ENCODE data around the gene TMSB4X. TPM values are rescaled to one million over a fixed set of nuclear protein-coding genes. Genes with fewer than 3 reads are reported as not detected.

The TMSB4X gene
- total RNA-seq, 1 experiment from 2014 or later: 1,095 TPM

DNA sequence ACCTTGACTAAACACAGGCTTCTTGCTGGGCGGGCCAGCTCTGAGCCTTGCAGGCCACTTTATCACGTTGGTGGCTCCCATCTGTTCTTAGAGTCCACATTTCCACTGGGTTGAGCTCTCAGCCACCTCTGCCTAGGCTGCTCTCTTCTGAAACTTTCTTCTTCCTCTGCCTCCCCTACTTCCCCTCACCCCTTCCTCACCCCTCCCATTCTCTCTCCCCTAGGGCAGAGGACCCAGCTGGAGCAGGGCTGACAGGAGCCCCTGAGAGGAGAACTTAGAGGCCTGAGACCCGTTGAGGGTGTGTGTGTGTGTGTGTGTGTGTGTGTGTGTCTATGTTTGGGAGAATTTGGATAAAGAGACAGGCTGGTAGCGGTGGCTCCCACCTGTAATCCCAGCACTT, 19.9 kb upstream of the TMSB4X start:
- BruUV-seq (replicated peaks): no TSS peak
- Mint-ChIP-seq H3K36me3 (ENCODE audit: insufficient read depth, unreplicated experiment) (no peaks in the 10 kb centered on the region), H3K27ac (ENCODE audit: unreplicated experiment) (no peak overlapping the region), H3K4me3 (ENCODE audit: unreplicated experiment) (no peak overlapping the region), H3K4me1 (ENCODE audit: low read depth, unreplicated experiment) (no peaks in the 10 kb centered on the region), H3K9me3 (ENCODE audit: unreplicated experiment) (no peaks in the 10 kb centered on the region), H3K27me3 (ENCODE audit: insufficient read depth, unreplicated experiment) (no peaks in the 10 kb centered on the region)
- H3K9me3 ChIP-seq: no peaks in the 10 kb centered on the region
- intact Hi-C loops (cut with micrococcal nuclease; ENCODE audit: unreplicated experiment): no loop called here
- 0 out of 2 replicates have a peak, but pooled peaks cover 6% of the 10 kb centered on the region for H3K4me1 ChIP-seq
- TF ChIP-seq, protein P1, sequence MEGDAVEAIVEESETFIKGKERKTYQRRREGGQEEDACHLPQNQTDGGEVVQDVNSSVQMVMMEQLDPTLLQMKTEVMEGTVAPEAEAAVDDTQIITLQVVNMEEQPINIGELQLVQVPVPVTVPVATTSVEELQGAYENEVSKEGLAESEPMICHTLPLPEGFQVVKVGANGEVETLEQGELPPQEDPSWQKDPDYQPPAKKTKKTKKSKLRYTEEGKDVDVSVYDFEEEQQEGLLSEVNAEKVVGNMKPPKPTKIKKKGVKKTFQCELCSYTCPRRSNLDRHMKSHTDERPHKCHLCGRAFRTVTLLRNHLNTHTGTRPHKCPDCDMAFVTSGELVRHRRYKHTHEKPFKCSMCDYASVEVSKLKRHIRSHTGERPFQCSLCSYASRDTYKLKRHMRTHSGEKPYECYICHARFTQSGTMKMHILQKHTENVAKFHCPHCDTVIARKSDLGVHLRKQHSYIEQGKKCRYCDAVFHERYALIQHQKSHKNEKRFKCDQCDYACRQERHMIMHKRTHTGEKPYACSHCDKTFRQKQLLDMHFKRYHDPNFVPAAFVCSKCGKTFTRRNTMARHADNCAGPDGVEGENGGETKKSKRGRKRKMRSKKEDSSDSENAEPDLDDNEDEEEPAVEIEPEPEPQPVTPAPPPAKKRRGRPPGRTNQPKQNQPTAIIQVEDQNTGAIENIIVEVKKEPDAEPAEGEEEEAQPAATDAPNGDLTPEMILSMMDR (IDR thresholded peaks at IDR 0.05; ENCODE audit: insufficient read depth in 1 of 2, low read depth in 1 of 2, low read length in 1 of 2, severe bottlenecking in 1 of 2, unreplicated experiment in 1 of 2): no peak
- H3K27me3 ChIP-seq (replicated peaks; ENCODE audit: control insufficient read depth, insufficient read depth, low read length): no peaks in the 10 kb centered on the region
- POLR2A ChIA-PET: no interaction called here
- H3K4me3 ChIP-seq (ENCODE audit: low read depth, low read length): no peak overlapping the region
- H3K36me3 ChIP-seq (ENCODE audit: control insufficient read depth, insufficient read depth, low read length): no peaks in the 10 kb centered on the region
- no peak for DNase-seq
- CTCF ChIA-PET: no interaction called here

DNA sequence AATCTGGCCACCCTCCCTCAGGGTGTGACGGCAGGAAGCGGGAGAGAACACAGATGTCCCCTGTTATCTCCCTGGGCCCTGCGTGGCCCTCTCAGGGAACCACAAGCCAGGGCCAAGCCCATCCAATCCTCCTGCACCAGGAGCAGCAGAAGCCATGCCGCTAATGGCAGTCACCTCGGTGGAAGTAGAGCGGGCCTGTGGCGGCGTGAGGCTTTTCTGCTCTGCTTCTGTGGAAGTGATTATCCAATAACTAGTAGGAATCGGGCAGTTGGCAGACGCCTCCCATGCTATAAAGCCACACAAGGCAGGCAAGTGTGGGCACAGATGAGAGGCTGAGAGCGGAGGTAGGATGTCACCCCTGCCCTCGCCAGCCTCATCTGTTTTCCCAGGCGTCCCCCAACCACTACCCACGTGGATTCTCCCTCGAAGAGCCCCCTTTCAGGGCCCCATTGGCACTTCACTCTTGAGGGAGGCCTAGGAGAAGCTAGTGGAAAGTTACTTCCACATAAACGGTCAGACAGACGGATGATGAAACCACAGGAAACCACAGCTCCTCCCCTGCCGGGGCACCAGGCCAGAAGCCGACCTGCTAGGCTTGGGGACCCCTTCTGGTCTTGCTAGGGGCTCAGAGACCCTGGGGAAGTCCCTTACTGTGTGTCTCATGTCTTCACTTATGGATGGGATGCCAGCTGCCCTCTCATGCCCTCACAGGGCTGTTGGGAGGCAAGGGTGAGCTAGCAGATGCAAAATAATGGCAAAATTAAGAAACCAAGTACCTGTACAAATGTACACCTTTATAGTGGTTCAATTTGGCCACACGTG, 18.8 kb upstream of the TMSB4X start:
- CTCF ChIA-PET: no interaction called here
- peak in 1 of 2 experiments; percentile 41 for DNase-seq
- no peaks in the 10 kb centered on the region for H3K36me3 Mint-ChIP-seq (ENCODE audit: insufficient read depth, unreplicated experiment)
- POLR2A ChIA-PET: no interaction called here
- Histone ChIP-seq H3K27me3 (replicated peaks; ENCODE audit: control insufficient read depth, insufficient read depth, low read length) (no peaks in the 10 kb centered on the region), H3K36me3 (ENCODE audit: control insufficient read depth, insufficient read depth, low read length) (no peaks in the 10 kb centered on the region), H3K9me3 (no peaks in the 10 kb centered on the region), H3K4me3 (ENCODE audit: low read depth, low read length) (no peak overlapping the region), H3K4me1 (0 out of 2 replicates have a peak, but pooled peaks cover 6% of the 10 kb centered on the region)
- no peak overlapping the region for H3K4me3 Mint-ChIP-seq (ENCODE audit: unreplicated experiment)
- no TSS peak for BruUV-seq (replicated peaks)
- no peaks in the 10 kb centered on the region for H3K9me3 Mint-ChIP-seq (ENCODE audit: unreplicated experiment)
- TF ChIP-seq, protein P1 (IDR thresholded peaks at IDR 0.05; ENCODE audit: insufficient read depth in 1 of 2, low read depth in 1 of 2, low read length in 1 of 2, severe bottlenecking in 1 of 2, unreplicated experiment in 1 of 2): no peak
- H3K4me1 Mint-ChIP-seq (ENCODE audit: low read depth, unreplicated experiment): no peaks in the 10 kb centered on the region
- intact Hi-C loops (cut with micrococcal nuclease; ENCODE audit: unreplicated experiment): no loop called here
- H3K27ac Mint-ChIP-seq (ENCODE audit: unreplicated experiment): peak overlapping the region; percentile 53
- no peaks in the 10 kb centered on the region for H3K27me3 Mint-ChIP-seq (ENCODE audit: insufficient read depth, unreplicated experiment)

DNA sequence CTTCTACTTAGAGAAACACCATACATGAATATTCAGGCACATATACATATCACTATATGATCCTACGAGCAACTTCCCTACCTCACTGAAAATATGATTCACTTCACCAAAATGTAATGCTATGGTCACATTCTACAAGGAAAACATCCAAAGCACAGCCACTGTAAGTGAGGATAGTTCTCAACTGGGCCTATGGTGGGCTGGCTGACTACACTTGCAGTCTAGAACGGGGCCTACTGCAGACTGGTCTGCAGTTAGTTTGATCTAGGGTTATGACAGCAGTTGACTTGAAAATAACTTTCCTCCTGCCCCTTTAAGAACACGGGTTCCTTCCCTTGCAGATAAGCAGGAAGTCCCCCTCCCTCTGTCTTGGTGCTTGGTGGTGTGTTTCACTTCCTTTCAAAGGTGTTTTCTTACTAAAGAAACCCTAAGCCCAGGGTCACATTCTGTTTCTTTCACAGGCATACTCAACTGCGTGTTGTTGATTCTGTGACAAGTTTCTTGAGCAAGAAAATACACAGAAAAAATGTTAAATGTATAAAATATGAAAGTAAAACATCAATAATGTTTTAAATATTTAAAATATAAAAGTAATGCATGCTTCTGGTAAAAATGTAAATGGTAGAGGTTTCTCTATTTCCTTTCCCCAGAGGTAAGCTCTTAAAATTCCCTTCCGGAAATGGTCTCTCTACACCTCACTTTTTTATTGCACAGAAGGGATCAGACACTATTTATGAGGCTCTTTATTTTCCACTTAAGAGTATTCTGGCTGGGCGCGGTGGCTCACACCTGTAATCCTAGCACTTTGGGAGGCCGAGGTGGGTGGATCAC, 18.0 kb upstream of the TMSB4X start:
- no peak for DNase-seq

More for the DNA sequence above, 18.0 kb upstream of the TMSB4X start:
- Histone ChIP-seq H3K4me1 (0 out of 2 replicates have a peak, but pooled peaks cover 6% of the 10 kb centered on the region), H3K27me3 (replicated peaks; ENCODE audit: control insufficient read depth, insufficient read depth, low read length) (no peaks in the 10 kb centered on the region), H3K4me3 (ENCODE audit: low read depth, low read length) (no peak overlapping the region), H3K9me3 (no peaks in the 10 kb centered on the region), H3K36me3 (ENCODE audit: control insufficient read depth, insufficient read depth, low read length) (no peaks in the 10 kb centered on the region)
- intact Hi-C loops (cut with micrococcal nuclease; ENCODE audit: unreplicated experiment): no loop called here
- Mint-ChIP-seq H3K4me3 (ENCODE audit: unreplicated experiment) (no peak overlapping the region), H3K9me3 (ENCODE audit: unreplicated experiment) (no peaks in the 10 kb centered on the region), H3K4me1 (ENCODE audit: low read depth, unreplicated experiment) (no peaks in the 10 kb centered on the region), H3K27me3 (ENCODE audit: insufficient read depth, unreplicated experiment) (no peaks in the 10 kb centered on the region), H3K36me3 (ENCODE audit: insufficient read depth, unreplicated experiment) (no peaks in the 10 kb centered on the region), H3K27ac (ENCODE audit: unreplicated experiment) (peak overlapping the region; percentile 53)
- ChIA-PET POLR2A (no interaction called here), CTCF (interaction anchor here (0.7 kb wide), 1 partner anchor 177 kb away, joined by 3 read pairs; no protein-coding TSS in a partner anchor)
- BruUV-seq (replicated peaks): no TSS peak
- TF ChIP-seq, protein P1 (IDR thresholded peaks at IDR 0.05; ENCODE audit: insufficient read depth in 1 of 2, low read depth in 1 of 2, low read length in 1 of 2, severe bottlenecking in 1 of 2, unreplicated experiment in 1 of 2): no peak
